ENCODE measurements around the gene ZNF32.
"Not testable (repeated sequence)": the region's sequence is repeated elsewhere in the genome, so short reads cannot be mapped to it uniquely, and the experiment has no call there.

The ZNF32 gene

DNA sequence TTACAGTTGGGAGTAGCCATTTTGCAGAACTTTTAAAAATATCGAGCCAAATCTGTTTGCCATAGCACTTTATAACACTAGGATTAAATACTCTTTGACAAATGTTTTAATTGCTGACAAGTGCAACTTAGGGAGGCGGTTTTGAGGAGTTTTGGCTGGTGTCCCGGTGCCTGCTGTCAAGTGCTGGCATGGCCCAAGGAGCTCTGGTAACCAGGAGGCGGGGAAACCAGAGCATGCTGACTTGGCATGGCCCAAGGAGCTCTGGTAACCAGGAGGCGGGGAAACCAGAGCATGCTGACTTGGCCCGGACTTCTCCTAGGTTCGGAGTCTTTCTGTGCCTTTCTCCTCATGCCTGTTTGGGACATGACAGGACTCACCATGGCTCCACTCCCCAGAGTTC, 30.8 kb upstream of the ZNF32 start:
- DNase-seq = peak; percentile 19

GRCh38 chr10:43678654-43679053, 30.0 kb upstream of the ZNF32 start:
- no peak for DNase-seq

GRCh38 chr10:43676901-43677300, 28.2 kb upstream of the ZNF32 start:
- no peak for DNase-seq

GRCh38 chr10:43676331-43676730, 27.6 kb upstream of the ZNF32 start:
- DNase-seq = no peak

DNA sequence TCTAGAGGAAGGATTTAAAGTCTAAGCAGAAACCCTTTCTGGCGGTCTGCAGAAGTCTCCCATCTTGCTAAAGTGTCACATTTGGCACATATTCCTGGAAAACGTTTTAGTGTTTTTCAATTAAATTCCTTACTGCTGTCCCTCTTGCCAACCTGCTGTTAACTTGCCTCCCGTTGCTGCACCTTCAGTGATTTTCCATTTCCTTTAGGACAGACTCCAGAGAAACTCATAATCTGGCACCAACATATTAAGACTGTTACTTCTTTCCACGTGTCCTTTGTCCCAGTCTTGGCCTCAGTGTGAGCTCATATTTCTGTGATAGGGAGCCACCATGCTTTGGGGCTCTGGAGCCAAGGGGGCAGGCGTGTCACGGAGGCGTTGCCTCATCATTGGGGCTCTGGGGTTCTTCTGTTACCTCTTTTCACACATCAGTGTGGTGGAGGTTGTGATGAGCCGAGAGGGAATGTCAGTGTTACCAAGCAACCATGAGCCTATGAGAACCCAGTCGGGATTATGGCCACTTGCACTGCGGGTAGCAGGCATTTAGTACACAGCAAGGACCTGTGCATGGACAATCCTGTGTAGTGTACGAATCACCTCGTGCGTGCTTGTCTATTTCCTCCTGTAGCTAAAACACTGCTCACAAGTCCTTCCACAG, 26.0 kb upstream of the ZNF32 start:
- no peak for DNase-seq

- DNase-seq = no peak
Measured at GRCh38 chr10:43673471-43673870, 24.8 kb upstream of the ZNF32 start.

GRCh38 chr10:43671659-43672531, 23.2 kb upstream of the ZNF32 start:
- peak; percentile 78 for DNase-seq

DNA sequence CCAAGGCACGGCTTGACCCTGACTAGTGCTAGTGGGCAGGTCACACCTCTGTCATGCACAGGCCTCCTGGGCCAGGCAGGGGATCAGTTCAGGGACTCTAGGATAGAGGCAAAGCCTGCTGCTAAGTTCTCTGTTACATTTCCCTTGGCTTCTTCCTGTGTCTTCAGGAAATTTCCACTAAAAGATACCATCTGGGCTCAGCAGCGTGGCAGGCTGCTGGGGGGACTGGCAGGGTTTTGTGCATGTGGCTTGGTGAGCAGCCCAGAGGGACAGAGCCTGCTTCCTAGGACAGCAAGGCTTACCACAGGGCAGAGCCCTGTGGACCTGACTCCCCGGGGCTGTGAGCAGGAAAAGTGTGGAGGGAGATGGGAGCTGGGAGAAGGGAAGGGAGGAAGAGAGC, 20.7 kb upstream of the ZNF32 start:
- no peak for DNase-seq

DNA sequence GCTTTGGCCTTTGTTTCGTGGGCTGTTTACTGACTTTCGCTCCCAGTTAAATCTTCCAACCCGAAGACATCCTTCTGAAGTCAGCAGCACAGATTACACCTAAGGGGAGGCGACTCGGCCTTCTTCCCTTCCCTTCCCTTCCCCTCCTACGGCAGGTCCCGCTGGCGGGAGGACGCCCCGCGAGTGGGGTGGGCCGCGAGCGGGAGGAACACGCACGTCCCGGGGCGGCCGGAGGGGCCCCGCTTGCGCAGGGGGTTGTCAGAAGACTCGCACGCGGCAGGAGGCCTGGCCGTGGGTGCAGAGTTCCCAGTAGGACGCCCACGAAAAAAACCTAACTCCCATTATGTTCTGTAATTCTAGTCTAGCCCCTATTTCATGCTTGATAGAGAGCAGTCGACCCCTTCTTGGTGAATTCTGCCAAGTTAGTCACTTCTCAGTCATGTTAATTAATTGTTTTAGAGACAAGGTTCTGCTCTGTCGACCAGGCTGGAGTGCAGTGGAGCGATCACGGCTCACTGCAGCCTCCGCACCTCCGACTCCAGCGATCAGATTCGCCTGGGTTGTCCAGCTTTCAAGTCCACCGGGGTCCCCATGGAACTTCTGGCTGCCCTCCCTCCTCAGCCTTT, 19.2 kb upstream of the ZNF32 start:
- DNase-seq = no peak

DNA sequence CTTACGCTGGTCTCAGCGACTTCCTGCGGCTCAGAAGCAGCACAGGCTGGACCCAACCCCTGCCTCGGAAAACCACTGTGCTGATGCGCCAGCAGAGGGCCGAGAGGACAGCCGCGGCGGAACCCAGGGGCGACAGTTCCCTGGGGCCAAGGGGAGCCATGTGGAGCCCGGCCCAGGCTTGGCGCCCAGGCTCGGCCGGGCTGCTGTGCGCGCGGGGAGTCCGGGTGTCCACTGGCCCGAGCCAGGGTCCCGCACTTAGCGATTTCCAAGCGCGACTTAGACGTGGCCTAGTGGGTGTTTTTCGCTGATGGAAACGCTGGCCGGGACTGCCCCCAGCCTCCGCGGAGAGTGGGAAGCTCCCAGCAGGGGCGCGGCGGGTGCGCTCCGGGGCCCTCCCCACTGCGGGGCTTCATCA, 18.6 kb upstream of the ZNF32 start:
- DNase-seq = peak; percentile 69

GRCh38 chr10:43666552-43666951, 17.9 kb upstream of the ZNF32 start:
- DNase-seq = peak; percentile 54

- DNase-seq = no peak
Measured at GRCh38 chr10:43665054-43665453, 16.4 kb upstream of the ZNF32 start.

DNA sequence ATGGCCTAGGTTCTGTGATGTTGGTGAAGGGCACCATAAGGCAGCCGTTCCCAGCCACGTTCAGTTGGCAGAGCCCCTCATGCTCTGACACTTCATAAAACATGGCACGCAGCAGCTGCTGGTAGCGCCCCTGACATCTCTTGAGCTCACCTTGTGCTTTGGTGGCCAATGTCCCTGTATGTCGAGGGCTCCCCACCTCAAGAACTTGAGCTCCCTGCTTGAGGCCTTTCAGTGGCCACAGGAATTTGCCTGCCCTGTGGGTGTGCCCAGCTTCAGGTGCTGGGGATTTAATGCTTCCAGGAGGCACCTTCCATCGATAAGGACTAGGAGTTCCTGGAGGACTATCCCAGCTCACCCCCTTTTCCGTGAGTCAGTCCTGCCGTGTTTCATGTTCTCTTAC, 9.5 kb upstream of the ZNF32 start:
- no peak for DNase-seq

DNA sequence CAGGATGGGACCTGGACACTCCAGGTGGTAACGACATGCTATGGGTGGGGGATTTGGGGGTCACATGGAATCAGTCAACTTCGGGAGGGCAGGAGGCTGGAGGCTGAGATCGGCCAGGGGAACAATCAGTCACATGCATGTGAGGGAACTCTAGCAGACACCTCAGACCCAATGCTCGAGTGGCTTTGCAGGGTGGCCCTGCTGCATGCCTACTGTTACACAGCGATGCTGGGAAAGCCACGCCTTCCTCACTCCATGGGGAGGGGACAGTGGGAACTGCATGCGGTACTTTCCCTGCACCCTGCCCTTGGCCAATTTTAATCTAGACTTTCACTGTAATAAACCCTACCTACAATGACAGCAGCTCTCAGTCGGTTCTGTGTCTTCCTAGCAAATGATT, 6.6 kb upstream of the ZNF32 start:
- DNase-seq = no peak

GRCh38 chr10:43653746-43654145, 5.1 kb upstream of the ZNF32 start:
- no peak for DNase-seq

DNA sequence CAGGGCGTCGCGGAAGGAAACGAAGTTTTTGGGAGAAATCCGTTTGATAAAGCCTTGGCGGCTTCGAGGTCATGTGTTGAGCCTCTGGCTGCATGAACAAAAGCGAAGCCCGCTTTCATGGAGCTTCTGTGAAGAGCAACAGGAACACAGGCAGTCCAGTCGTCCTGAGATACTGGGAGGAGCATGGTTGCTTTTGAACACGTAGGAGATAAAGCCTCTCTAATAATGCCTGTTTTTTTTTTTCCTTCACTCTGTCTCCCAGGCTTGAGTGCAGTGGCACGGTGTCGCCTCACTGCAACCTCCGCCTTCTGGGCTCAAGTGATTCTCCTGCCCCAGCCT, 473 bp upstream of the ZNF32 start:
- no peak for DNase-seq

DNA sequence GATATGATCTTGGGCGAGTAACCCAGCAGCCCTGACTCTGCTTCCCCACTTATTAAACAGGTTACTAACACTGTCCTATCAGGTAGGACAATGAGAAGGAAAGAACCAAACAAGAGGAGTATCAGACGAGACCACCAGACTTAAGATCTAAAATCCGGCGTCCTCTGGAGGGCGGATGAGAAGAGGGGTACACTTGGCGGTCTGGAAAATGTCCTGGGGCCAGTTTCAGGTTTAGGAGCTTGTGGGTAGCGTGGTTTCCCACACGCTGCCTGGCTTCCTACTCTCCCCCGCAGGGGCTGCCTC, 635 bp downstream of the ZNF32 start:
- peak; percentile 44 for DNase-seq

DNA sequence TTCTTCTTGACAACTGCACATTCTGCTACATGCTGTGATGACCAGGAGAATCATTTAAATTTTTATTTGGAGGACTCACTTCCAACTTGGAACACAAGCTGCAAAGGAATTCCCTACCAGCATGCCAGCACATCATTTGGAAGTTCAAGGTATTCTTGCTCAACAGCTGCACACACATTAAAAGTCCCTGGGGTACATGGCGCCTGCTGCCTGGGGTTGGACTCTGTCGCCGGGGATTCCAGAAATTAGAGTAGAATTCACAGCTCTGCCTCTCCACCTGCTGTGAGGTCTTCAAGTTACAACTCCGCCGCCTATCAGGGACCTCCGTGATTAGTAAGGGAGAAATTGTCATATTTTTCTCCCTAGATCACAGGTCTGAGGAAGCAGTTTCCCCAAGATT, 1.1 kb downstream of the ZNF32 start:
- no peak for DNase-seq

DNA sequence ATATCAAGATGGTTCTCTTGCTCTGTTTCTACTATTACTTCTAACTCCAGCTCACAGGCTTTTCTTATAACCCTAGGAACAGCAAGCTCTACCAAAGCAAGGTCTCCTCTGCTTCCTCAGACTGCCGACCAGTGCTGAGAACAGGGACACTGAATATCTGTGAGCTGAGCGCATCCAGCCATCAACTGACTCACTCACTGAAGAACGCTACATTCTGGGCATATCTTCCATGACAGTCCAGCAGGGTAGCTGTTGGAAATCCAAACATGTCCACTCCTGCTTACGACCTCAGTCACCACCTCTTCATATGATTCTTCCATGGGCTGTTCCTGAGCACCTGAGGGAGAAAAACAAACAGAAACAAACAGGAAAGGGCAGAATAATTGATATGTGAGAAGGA, 2.8 kb downstream of the ZNF32 start:
- no peak for DNase-seq

- DNase-seq = no peak
Measured at GRCh38 chr10:43644252-43644651, 4.4 kb downstream of the ZNF32 start.

DNA sequence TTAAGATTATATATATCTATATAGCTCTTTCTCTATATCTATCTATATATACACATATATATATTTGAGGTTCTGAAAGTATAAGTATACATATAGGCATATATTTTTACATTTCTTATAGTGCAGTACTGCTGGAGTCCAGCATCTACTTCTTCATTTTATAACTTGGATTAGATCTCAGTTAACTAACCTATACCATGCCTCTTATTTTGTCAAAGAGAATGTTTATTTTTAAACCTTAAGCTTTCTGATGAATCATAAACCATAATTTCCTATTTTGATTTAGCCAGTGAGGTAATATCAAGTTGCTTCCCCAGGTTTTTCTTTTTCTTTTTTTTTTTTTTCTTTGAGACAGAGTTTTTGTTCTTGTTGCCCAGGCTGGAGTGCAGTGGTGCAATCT, 8.1 kb downstream of the ZNF32 start:
- no peak for DNase-seq

- DNase-seq = not testable (repeated sequence)
Measured at GRCh38 chr10:43635816-43636215, 12.9 kb downstream of the ZNF32 start.

- DNase-seq = no peak
Measured at GRCh38 chr10:43628956-43629355, 19.7 kb downstream of the ZNF32 start.

- no peak for DNase-seq
Measured at GRCh38 chr10:43627942-43628341, 20.7 kb downstream of the ZNF32 start.
